B cell (primary cell): ENCODE results near the gene USP49. TPM values are rescaled to one million over a fixed set of nuclear protein-coding genes. Genes with fewer than 3 reads are reported as not detected.

ENCODE experiments used
- ATAC-seq: fragments of 200-7000 bp; cut with Tn5 transposase; one replicate; pipeline ENCODE4 v1.10.0; 2021; ENCODE audit warnings: low read depth, mild to moderate bottlenecking, moderate number of reproducible peaks, moderate library complexity
- CTCF ChIA-PET: fragments of 350-600 bp; sonication (Branson Sonifier 250); formaldehyde crosslinking; loops from one replicate; lab custom pipeline; 2021; ENCODE audit warnings: antibody characterized with exemption, inconsistent platforms; lab: Charles Lee
- POLR2A ChIA-PET: fragments of 350-600 bp; sonication (Branson Sonifier 250); formaldehyde crosslinking; loops from one replicate; lab custom pipeline; 2021; ENCODE audit warnings: antibody characterized with exemption; lab: Charles Lee
- DNase-seq: peaks from one replicate; pipeline ENCODE4 v3.0.0; 2013
- H2AFZ ChIP-seq: 2 replicates; pipeline ENCODE4 v1.6.1; 2012; ENCODE audit warnings: mild to moderate bottlenecking, low read depth, low read length; ENCODE audit not compliant: insufficient read depth, poor library complexity, severe bottlenecking
- H3K27ac ChIP-seq, 2 donors: 1 replicate in 1 of 2; 2 replicates in 1 of 2; pipeline ENCODE4 v1.5.1; 2012 to 2013; ENCODE audit warnings: low read length in 2 of 2, mild to moderate bottlenecking in 2 of 2, moderate library complexity in 1 of 2
- H3K27me3 ChIP-seq, 4 experiments: fragments of 200-600 bp in 1 of 4; sonication (generic) in 1 of 4; replicated peaks in 1 of 4; 1 replicate in 2 of 4; 2 replicates in 2 of 4; pipeline versions ENCODE4 v1.6.1 to v1.7.0; 2013 to 2016; ENCODE audit warnings: low read length in 3 of 4, mild to moderate bottlenecking in 2 of 4, mixed read lengths in 1 of 4, moderate library complexity in 1 of 4; ENCODE audit not compliant: insufficient read depth in 4 of 4, control insufficient read depth in 3 of 4; ENCODE audit errors: control extremely low read depth in 1 of 4
- H3K36me3 ChIP-seq, 2 experiments: replicated peaks in 1 of 2; 1 replicate in 1 of 2; 2 replicates in 1 of 2; pipeline versions ENCODE4 v1.6.1 to v1.7.1; 2013; ENCODE audit warnings: low read length in 1 of 2; ENCODE audit not compliant: insufficient read depth in 2 of 2, control insufficient read depth in 1 of 2; ENCODE audit errors: control extremely low read depth in 1 of 2, extremely low read depth in 1 of 2
- H3K4me1 ChIP-seq, 2 donors: fragments of 200-600 bp in 1 of 2; sonication (generic) in 1 of 2; 1 replicate in 1 of 2; 2 replicates in 1 of 2; pipeline versions ENCODE4 v1.5.1 to v1.6.1; 2013 to 2017; ENCODE audit warnings: low read length in 2 of 2; ENCODE audit not compliant: control insufficient read depth in 2 of 2, insufficient read depth in 2 of 2
- H3K4me2 ChIP-seq: replicated peaks from 2 replicates; pipeline ENCODE3; 2012; ENCODE audit warnings: mild to moderate bottlenecking, low read depth, low read length; ENCODE audit not compliant: poor library complexity, severe bottlenecking
- H3K4me3 ChIP-seq, 5 experiments: fragments of 200-600 bp in 1 of 5; sonication (generic) in 1 of 5; 1 replicate in 3 of 5; 2 replicates in 2 of 5; pipeline versions ENCODE4 v1.5.1 to v1.7.0; 2011 to 2016; ENCODE audit warnings: low read length in 4 of 5, mild to moderate bottlenecking in 4 of 5, low read depth in 2 of 5, control low read depth in 1 of 5, moderate library complexity in 1 of 5; ENCODE audit not compliant: insufficient read depth in 1 of 5; ENCODE audit errors: control extremely low read depth in 1 of 5, extremely low read depth in 1 of 5
- H3K79me2 ChIP-seq: fragments of 200-600 bp; sonication (generic); one replicate; pipeline ENCODE4 v1.6.0; 2016; ENCODE audit warnings: low read length; ENCODE audit not compliant: control insufficient read depth, insufficient read depth
- H3K9ac ChIP-seq: fragments of 200-600 bp; sonication (generic); 2 replicates; pipeline ENCODE4 v1.6.1; 2017; ENCODE audit warnings: mild to moderate bottlenecking, low read length, moderate library complexity
- H3K9me3 ChIP-seq, 3 donors: one replicate each; pipeline versions ENCODE4 v1.6.1 to v1.7.1; 2013; ENCODE audit warnings: low read length in 2 of 3; ENCODE audit not compliant: control insufficient read depth in 2 of 3, insufficient read depth in 1 of 3; ENCODE audit errors: control extremely low read depth in 1 of 3
- H4K20me1 ChIP-seq: 2 replicates; pipeline ENCODE4 v1.6.0; 2012; ENCODE audit warnings: mild to moderate bottlenecking, low read length; ENCODE audit not compliant: insufficient read depth, control insufficient read depth, poor library complexity, severe bottlenecking
- H3K27ac Mint-ChIP-seq: one replicate; pipeline ENCODE4 v1.8.0; 2021; ENCODE audit warnings: mixed read lengths
- H3K27me3 Mint-ChIP-seq: one replicate; pipeline ENCODE4 v1.8.0; 2021; ENCODE audit warnings: mixed read lengths
- H3K4me1 Mint-ChIP-seq: one replicate; pipeline ENCODE4 v1.8.0; 2021; ENCODE audit warnings: mixed read lengths
- H3K4me3 Mint-ChIP-seq: one replicate; pipeline ENCODE4 v1.8.0; 2021; ENCODE audit warnings: mixed read lengths
- H3K9me3 Mint-ChIP-seq: one replicate; pipeline ENCODE4 v1.8.0; 2022; ENCODE audit warnings: mixed read lengths; ENCODE audit not compliant: insufficient read depth
- CTCF ChIP-seq: fragments of 200-600 bp; IDR thresholded peaks from one replicate; pipeline ENCODE4 v1.8.0; 2022; ENCODE audit warnings: antibody characterized with exemption, mild to moderate bottlenecking
- EZH2 ChIP-seq: IDR thresholded peaks from 2 replicates; pipeline ENCODE4 v1.6.1; 2012; ENCODE audit warnings: borderline replicate concordance, low read depth, mild to moderate bottlenecking, moderate library complexity, low read length; ENCODE audit not compliant: insufficient read depth, poor library complexity, severe bottlenecking
- WGBS: methylation state at CpG from one replicate; pipeline ENCODE4 v1.1.5; 2013; ENCODE audit warnings: missing lambda C conversion rate; ENCODE audit not compliant: insufficient coverage; 5-methylcytosine and 5-hydroxymethylcytosine counted together
- intact Hi-C: fragments of 100-400 bp; cut with micrococcal nuclease; formaldehyde crosslinking; loops from one replicate; pipeline ENCODE4 v1.10.0; 2022
- polyA plus RNA-seq: library from polyadenylated mRNA; depleted of rRNA; stranded (reverse); fragments of >200 nt; gene quantifications from 2 replicates; pipeline ENCODE4 v1.2.3, GENCODE V29; 2012
- total RNA-seq, 2 donors: library from RNA; stranded (reverse); fragments of 120-200 nt in 1 of 2; gene quantifications; 1 replicate in 1 of 2; 2 replicates in 1 of 2; pipeline versions ENCODE4 v1.2.3 to v1.2.4, GENCODE V29; 2013 to 2022

USP49 gene
- total and polyA plus RNA-seq, 2 donors (not counting 1 experiment from before 2014, with no cell fraction given): 2.6 to 9.9 TPM

GRCh38 chr6:41759905-41760579 lies 135.1 kb downstream of the USP49 start:
- WGBS: 41% methylated on average over 2 of the region's 2 CpGs
- H3K27me3 ChIP-seq: peaks cover 0 to 3% (median 0%) of the 10 kb centered on the region in 4 experiments
- no peak overlapping the region for H3K4me2 ChIP-seq
- H3K27ac Mint-ChIP-seq: no peak overlapping the region
- no peaks in the 10 kb centered on the region for H3K9me3 ChIP-seq
- H2AFZ ChIP-seq: no peak overlapping the region
- H3K4me3 Mint-ChIP-seq: no peak overlapping the region
- H3K27me3 Mint-ChIP-seq: peaks cover 3% of the 10 kb centered on the region
- no peaks in the 10 kb centered on the region for H4K20me1 ChIP-seq
- no peaks in the 10 kb centered on the region for H3K9me3 Mint-ChIP-seq
- H3K4me1 ChIP-seq: no peaks in the 10 kb centered on the region
- POLR2A ChIA-PET: no interaction called here
- H3K36me3 ChIP-seq: no peaks in the 10 kb centered on the region
- H3K4me1 Mint-ChIP-seq: no peaks in the 10 kb centered on the region
- H3K27ac ChIP-seq: no peak overlapping the region
- DNase-seq: no peak
- CTCF ChIA-PET: no interaction called here
- TF ChIP-seq EZH2: no peak
- TF ChIP-seq CTCF: no peak
- H3K9ac ChIP-seq: no peak overlapping the region
- intact Hi-C loops: no loop called here
- no peaks in the 10 kb centered on the region for H3K79me2 ChIP-seq
- no peak for ATAC-seq
- no peak overlapping the region for H3K4me3 ChIP-seq

- Mint-ChIP-seq H3K9me3 (no peaks in the 10 kb centered on the region), H3K4me3 (no peak overlapping the region), H3K27ac (no peak overlapping the region), H3K4me1 (no peaks in the 10 kb centered on the region), H3K27me3 (peaks cover 3% of the 10 kb centered on the region)
- Histone ChIP-seq H4K20me1 (no peaks in the 10 kb centered on the region), H3K9ac (no peak overlapping the region), H3K9me3 (no peaks in the 10 kb centered on the region), H2AFZ (no peak overlapping the region), H3K27ac (no peak overlapping the region), H3K4me3 (no peak overlapping the region), H3K4me2 (no peak overlapping the region), H3K4me1 (no peaks in the 10 kb centered on the region), H3K79me2 (no peaks in the 10 kb centered on the region), H3K27me3 (peaks cover 0 to 3% (median 0%) of the 10 kb centered on the region in 4 experiments), H3K36me3 (no peaks in the 10 kb centered on the region)
- DNase-seq (no peak), ATAC-seq (no peak)
- intact Hi-C loops: no loop called here
- ChIA-PET POLR2A (no interaction called here), CTCF (interaction anchor here (0.7 kb wide), 1 partner anchor 75 kb away, joined by 4 read pairs; no protein-coding TSS in a partner anchor)
- 86% methylated on average over 11 of the region's 13 CpGs for WGBS
- no peak for TF ChIP-seq CTCF
- TF ChIP-seq EZH2: no peak
These were observed 135.9 kb downstream of the USP49 start for GRCh38 chr6:41759106-41759904.
